Sigmoid colon (tissue), 4 donors: ENCODE results near the gene NACAD.

Experiments
- CTCF ChIP-seq, 4 experiments: fragments of 450-650 bp in 3 of 4; fragments of 200-600 bp in 1 of 4; IDR thresholded peaks; one replicate each; pipeline ENCODE4 v1.5.1; 2016 to 2019; ENCODE audit warnings: antibody characterized with exemption in 4 of 4, mild to moderate bottlenecking in 3 of 4, moderate library complexity in 2 of 4
- POLR2A ChIP-seq, 2 donors: fragments of 450-650 bp; IDR thresholded peaks; one replicate each; pipeline ENCODE4 v1.6.1; 2016; ENCODE audit warnings: antibody characterized with exemption in 2 of 2, mild to moderate bottlenecking in 2 of 2, moderate library complexity in 2 of 2
- POLR2AphosphoS5 ChIP-seq, 4 donors: sonication (generic); formaldehyde crosslinking; IDR thresholded peaks; one replicate each; pipeline ENCODE4 v1.6.1; 2017; ENCODE audit warnings: antibody characterized with exemption in 4 of 4

DNA sequence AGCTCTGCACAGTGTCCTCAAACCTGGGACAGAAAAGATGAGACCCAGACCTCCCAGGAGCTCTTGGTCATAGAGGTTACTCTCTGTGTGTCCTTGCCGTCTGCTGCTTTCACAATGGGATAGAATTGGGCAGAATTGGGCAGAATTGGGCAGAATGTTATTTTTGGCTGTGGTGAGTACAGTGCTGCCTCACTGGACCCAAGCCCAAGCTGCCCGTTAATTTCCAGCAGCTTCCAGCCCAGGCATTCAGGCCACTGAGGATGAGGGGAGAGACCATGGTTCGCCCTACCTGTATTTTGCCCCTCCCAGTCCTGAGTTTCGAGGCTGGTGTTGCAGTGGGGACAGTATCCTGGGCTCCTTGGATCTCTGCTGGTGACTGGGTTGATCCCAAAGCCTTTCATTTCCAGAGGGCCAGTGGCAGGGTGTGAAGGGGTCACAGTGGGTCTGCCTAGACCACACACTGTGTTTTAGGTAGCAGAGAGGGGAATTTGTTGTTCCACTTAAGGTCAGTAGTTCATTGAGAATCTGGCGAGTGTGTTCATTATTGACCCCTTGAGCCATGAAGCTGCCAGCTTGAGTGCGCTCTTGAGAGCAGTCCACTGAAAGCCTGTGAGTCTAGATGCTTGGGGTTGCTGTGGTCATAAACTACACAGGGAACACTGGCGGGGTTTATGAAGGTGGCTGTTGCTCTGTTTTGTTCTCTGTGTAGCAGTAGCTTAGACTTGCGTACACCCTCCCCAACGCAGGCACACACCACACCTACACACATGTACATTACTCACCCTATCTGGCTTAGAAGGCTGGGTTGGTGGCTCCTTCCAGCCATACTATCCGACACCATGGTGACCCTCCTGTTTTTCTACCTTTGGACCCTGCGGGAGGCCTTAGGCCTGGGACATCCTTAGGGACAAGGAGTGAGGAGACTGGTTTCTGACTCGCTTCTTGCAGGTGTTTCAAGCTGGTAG is 23.5 kb downstream of the NACAD start:
- no peak for TF ChIP-seq CTCF (IDR thresholded peaks at IDR 0.05)
- no peak for TF ChIP-seq POLR2AphosphoS5 (IDR thresholded peaks at IDR 0.05)
- TF ChIP-seq POLR2A (IDR thresholded peaks at IDR 0.05): no peak
